Osteoblast (primary cell): ENCODE measurements around the gene SPHK2. TPM values are rescaled to one million over a fixed set of nuclear protein-coding genes. Genes with fewer than 3 reads are reported as not detected.

Experiments
- DNase-seq: peaks from one replicate; pipeline ENCODE4 v3.0.0; 2011; ENCODE audit warnings: low spot score, mixed read lengths; ENCODE audit not compliant: insufficient read length; ENCODE audit errors: missing footprints
- H2AFZ ChIP-seq: 2 replicates; pipeline ENCODE4 v1.6.0; 2011; ENCODE audit warnings: mild to moderate bottlenecking, low read length
- H3K27ac ChIP-seq: 2 replicates; pipeline ENCODE4 v1.5.1; 2011; ENCODE audit warnings: mild to moderate bottlenecking, low read depth, low read length, moderate library complexity
- H3K27me3 ChIP-seq: 2 replicates; pipeline ENCODE4 v1.6.0; 2012; ENCODE audit warnings: mild to moderate bottlenecking, control low read depth, inconsistent platforms, low read length, moderate library complexity; ENCODE audit not compliant: insufficient read depth
- H3K36me3 ChIP-seq: 2 replicates; pipeline ENCODE4 v1.5.1; 2011; ENCODE audit warnings: mild to moderate bottlenecking, low read length, control low read depth, moderate library complexity; ENCODE audit not compliant: insufficient read depth
- H3K4me1 ChIP-seq: 2 replicates; pipeline ENCODE4 v1.5.1; 2011; ENCODE audit warnings: mild to moderate bottlenecking, low read length, control low read depth, moderate library complexity; ENCODE audit not compliant: insufficient read depth
- H3K4me2 ChIP-seq: 2 replicates; pipeline ENCODE4 v1.6.0; 2011; ENCODE audit warnings: mild to moderate bottlenecking, low read length; ENCODE audit not compliant: insufficient read depth
- H3K4me3 ChIP-seq: fragments of 200-600 bp; sonication (generic); 3 replicates; pipeline ENCODE4 v1.5.1; 2012; ENCODE audit warnings: mild to moderate bottlenecking, low read length, inconsistent platforms; ENCODE audit not compliant: insufficient read depth
- H3K79me2 ChIP-seq: 2 replicates; pipeline ENCODE4 v1.6.0; 2012; ENCODE audit warnings: mild to moderate bottlenecking, low read length, control low read depth, inconsistent platforms; ENCODE audit not compliant: insufficient read depth
- H3K9me3 ChIP-seq: 2 replicates; pipeline ENCODE4 v1.5.1; 2011; ENCODE audit warnings: low read depth, low read length, control low read depth
- H4K20me1 ChIP-seq: 2 replicates; pipeline ENCODE4 v1.6.0; 2012; ENCODE audit warnings: mild to moderate bottlenecking, low read length, control low read depth; ENCODE audit not compliant: insufficient read depth
- CTCF ChIP-seq: IDR thresholded peaks from 2 replicates; pipeline ENCODE4 v1.5.1; 2011; ENCODE audit warnings: mild to moderate bottlenecking, low read depth, low read length, moderate library complexity; ENCODE audit errors: extremely low read depth
- total RNA-seq: library from RNA; depleted of rRNA; stranded (reverse); fragments of >200 nt; gene quantifications from 2 replicates; pipeline ENCODE4 v1.2.3, GENCODE V29; 2012

SPHK2 gene
- total RNA-seq, 1 donor: 13.0 TPM

GRCh38 chr19:48670699-48671445 is 51.6 kb downstream of the SPHK2 start:
- Histone ChIP-seq H3K4me2 (no peak overlapping the region), H3K9me3 (no peaks in the 10 kb centered on the region), H3K27ac (no peak overlapping the region), H4K20me1 (no peaks in the 10 kb centered on the region), H2AFZ (no peak overlapping the region), H3K4me1 (no peaks in the 10 kb centered on the region), H3K27me3 (peaks cover under 1% of the 10 kb centered on the region), H3K79me2 (no peaks in the 10 kb centered on the region), H3K4me3 (no peak overlapping the region), H3K36me3 (no peaks in the 10 kb centered on the region)
- no peak for TF ChIP-seq CTCF
- DNase-seq: peak; percentile 52

GRCh38 chr19:48671446-48671995 is 52.2 kb downstream of the SPHK2 start:
- no peak overlapping the region for H2AFZ ChIP-seq

GRCh38 chr19:48672994-48673393 is 53.7 kb downstream of the SPHK2 start, which contains the start of gene NTN5:
Gene NTN5 (minus strand): TSS chr19:48673017. CDS start chr19:48670986, 2,031 bp downstream.
- TF ChIP-seq CTCF: no peak
- H4K20me1 ChIP-seq: no peaks in the 10 kb centered on the region
- H3K4me3 ChIP-seq: no peak within 1 kb of the TSS
- H3K27ac ChIP-seq: no peak within 1 kb of the TSS
- H3K79me2 ChIP-seq: no peaks in the 10 kb centered on the region
- no peak within 1 kb of the TSS for H2AFZ ChIP-seq
- DNase-seq: peak; percentile 53
- no peaks in the 10 kb centered on the region for H3K36me3 ChIP-seq
- H3K4me2 ChIP-seq: no peak within 1 kb of the TSS
- H3K4me1 ChIP-seq: no peaks in the 10 kb centered on the region
- no peaks in the 10 kb centered on the region for H3K9me3 ChIP-seq
- peaks cover 2% of the 10 kb centered on the region for H3K27me3 ChIP-seq

More at GRCh38 chr19:48671446-48671995, 52.2 kb downstream of the SPHK2 start:
- no peak for TF ChIP-seq CTCF
- Histone ChIP-seq H3K27me3 (no peaks in the 10 kb centered on the region), H3K9me3 (no peaks in the 10 kb centered on the region), H3K4me3 (no peak overlapping the region), H3K27ac (no peak overlapping the region), H3K4me2 (no peak overlapping the region), H4K20me1 (no peaks in the 10 kb centered on the region), H3K79me2 (no peaks in the 10 kb centered on the region), H3K36me3 (no peaks in the 10 kb centered on the region), H3K4me1 (no peaks in the 10 kb centered on the region)
- peak; percentile 66 for DNase-seq

GRCh38 chr19:48673436-48674100 is 54.3 kb downstream of the SPHK2 start:
- Histone ChIP-seq H3K27me3 (peaks cover 5% of the 10 kb centered on the region), H3K4me3 (no peak overlapping the region), H4K20me1 (no peaks in the 10 kb centered on the region), H3K4me1 (no peaks in the 10 kb centered on the region), H2AFZ (no peak overlapping the region), H3K9me3 (no peaks in the 10 kb centered on the region), H3K4me2 (no peak overlapping the region), H3K36me3 (no peaks in the 10 kb centered on the region), H3K79me2 (no peaks in the 10 kb centered on the region), H3K27ac (no peak overlapping the region)
- DNase-seq: peak; percentile 81
- TF ChIP-seq CTCF: no peak
